Tibial nerve (tissue), 4 donors: ENCODE measurements around the gene REPIN1. TPM values are rescaled to one million over a fixed set of nuclear protein-coding genes. Genes with fewer than 3 reads are reported as not detected.

Experiments used
- DNase-seq, 2 donors: peaks; one replicate each; pipeline ENCODE4 v3.0.0-alpha.2; 2019; ENCODE audit warnings: low spot score in 2 of 2
- H3K27ac ChIP-seq, 4 donors: fragments of 200-600 bp; sonication (generic) in 3 of 4; one replicate each; pipeline ENCODE4 v1.5.1; 2017 to 2019; ENCODE audit warnings: mild to moderate bottlenecking in 1 of 4
- H3K27me3 ChIP-seq, 2 donors: fragments of 200-600 bp; sonication (generic) in 1 of 2; one replicate each; pipeline versions ENCODE4 v1.5.1 to v1.6.0; 2017 to 2019
- H3K36me3 ChIP-seq, 3 donors: fragments of 200-600 bp; sonication (generic); one replicate each; pipeline ENCODE4 v1.5.1; 2018 to 2019
- H3K4me1 ChIP-seq, 4 donors: fragments of 200-600 bp; sonication (generic) in 3 of 4; one replicate each; pipeline ENCODE4 v1.5.1; 2017 to 2019
- H3K4me3 ChIP-seq, 4 donors: fragments of 200-600 bp; sonication (generic) in 3 of 4; one replicate each; pipeline ENCODE4 v1.5.1; 2017 to 2019; ENCODE audit warnings: mild to moderate bottlenecking in 1 of 4, moderate library complexity in 1 of 4
- H3K9me3 ChIP-seq, 4 donors: fragments of 200-600 bp; sonication (generic) in 3 of 4; one replicate each; pipeline ENCODE4 v1.5.1; 2017 to 2019
- CTCF ChIP-seq, 5 experiments: fragments of 200-600 bp in 3 of 5; fragments of 450-650 bp in 2 of 5; sonication (generic) in 3 of 5; IDR thresholded peaks; one replicate each; pipeline ENCODE4 v1.5.1; 2016 to 2019; ENCODE audit warnings: antibody characterized with exemption in 5 of 5, mild to moderate bottlenecking in 3 of 5, moderate library complexity in 2 of 5
- EP300 ChIP-seq, 2 donors: sonication (generic); formaldehyde crosslinking; IDR thresholded peaks; one replicate each; pipeline ENCODE4 v1.6.1; 2017; ENCODE audit warnings: antibody characterized with exemption in 2 of 2, mild to moderate bottlenecking in 1 of 2
- POLR2A ChIP-seq, 2 donors: fragments of 450-650 bp; IDR thresholded peaks; one replicate each; pipeline ENCODE4 v1.6.1; 2017; ENCODE audit warnings: antibody characterized with exemption in 2 of 2, mild to moderate bottlenecking in 2 of 2, moderate library complexity in 2 of 2
- WGBS, 2 donors: methylation state at CpG; one replicate each; pipeline ENCODE4 v1.1.5; 2018; 5-methylcytosine and 5-hydroxymethylcytosine counted together
- total RNA-seq, 4 donors: library from RNA; depleted of rRNA; stranded (reverse); fragments of >200 nt; gene quantifications; one replicate each; pipeline ENCODE4 v1.1.0, GENCODE V29; 2016

The REPIN1 gene
- total RNA-seq, 4 donors from 2014 or later: 65.8 to 70.2 (median 68.3) TPM

DNA sequence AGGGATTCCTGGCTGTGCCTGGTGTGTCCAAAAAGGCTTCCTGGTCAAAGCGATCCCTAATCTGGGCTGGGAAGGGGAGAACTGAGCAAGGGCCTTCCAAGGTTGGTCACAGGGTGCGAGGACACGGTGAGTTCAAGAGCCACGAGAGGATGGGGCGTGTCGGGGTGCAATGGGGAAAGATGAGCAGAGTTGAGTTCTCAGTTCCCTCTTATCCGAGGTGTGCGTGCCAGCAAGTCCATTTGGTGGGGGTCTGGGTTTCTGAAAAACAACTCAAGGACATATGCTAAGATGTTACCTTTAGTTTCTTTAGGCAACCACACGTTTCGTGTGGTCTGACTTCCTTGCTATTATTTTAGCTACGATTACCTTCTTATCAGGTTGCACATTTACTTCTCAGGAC lies 11.8 kb downstream of the REPIN1 start:
- DNase-seq: no peak
- TF ChIP-seq CTCF (IDR thresholded peaks at IDR 0.05): no peak
- no peak for TF ChIP-seq EP300 (IDR thresholded peaks at IDR 0.05)
- no peak for TF ChIP-seq POLR2A (IDR thresholded peaks at IDR 0.05)
- peak overlapping the region in 3 of 4 donors; percentile 87 to 97 (median 91) for H3K27ac ChIP-seq
- H3K4me1 ChIP-seq: peaks cover 0 to 86% (median 30%) of the 10 kb centered on the region in 4 donors
- H3K4me3 ChIP-seq: peak overlapping the region in 1 of 4 donors; percentile 99
- H3K9me3 ChIP-seq: no peaks in the 10 kb centered on the region
- H3K36me3 ChIP-seq: peaks cover 0 to under 1% (median 0%) of the 10 kb centered on the region in 3 donors
- 57 to 73% methylated on average over 11 of the region's 11 CpGs for WGBS, 2 donors
- no peaks in the 10 kb centered on the region for H3K27me3 ChIP-seq

- no peak for DNase-seq
- no peaks in the 10 kb centered on the region for H3K9me3 ChIP-seq
- no peaks in the 10 kb centered on the region for H3K36me3 ChIP-seq
- WGBS, 2 donors: 73 to 77% methylated on average over 9 of the region's 9 CpGs
- TF ChIP-seq CTCF (IDR thresholded peaks at IDR 0.05): no peak
- no peak for TF ChIP-seq POLR2A (IDR thresholded peaks at IDR 0.05)
- TF ChIP-seq EP300 (IDR thresholded peaks at IDR 0.05): no peak
- H3K27me3 ChIP-seq: no peaks in the 10 kb centered on the region
- H3K4me1 ChIP-seq: peaks cover 0 to 90% (median 32%) of the 10 kb centered on the region in 4 donors
- H3K4me3 ChIP-seq: no peak overlapping the region
- H3K27ac ChIP-seq: peak overlapping the region in 2 of 4 donors; percentile 87 to 97
Observed at GRCh38 chr7:150381096-150381495, 12.5 kb downstream of the REPIN1 start.

- Histone ChIP-seq H3K27ac (peak overlapping the region in 3 of 4 donors; percentile 74 to 97 (median 87)), H3K4me1 (peaks cover 0 to 90% (median 33%) of the 10 kb centered on the region in 4 donors), H3K27me3 (no peaks in the 10 kb centered on the region), H3K9me3 (no peaks in the 10 kb centered on the region), H3K36me3 (no peaks in the 10 kb centered on the region), H3K4me3 (no peak overlapping the region)
- no peak for DNase-seq
- WGBS, 2 donors: 63 to 76% methylated on average over 1 of the region's 1 CpG
- TF ChIP-seq POLR2A (IDR thresholded peaks at IDR 0.05) (no peak), EP300 (IDR thresholded peaks at IDR 0.05) (no peak), CTCF (IDR thresholded peaks at IDR 0.05) (no peak)
Observed at GRCh38 chr7:150381785-150382122, 13.1 kb downstream of the REPIN1 start.

- Histone ChIP-seq H3K4me3 (no peak overlapping the region), H3K9me3 (no peaks in the 10 kb centered on the region), H3K4me1 (peaks cover 0 to 86% (median 33%) of the 10 kb centered on the region in 4 donors), H3K27me3 (no peaks in the 10 kb centered on the region), H3K27ac (peak overlapping the region; percentile 53 to 97 (median 80)), H3K36me3 (no peaks in the 10 kb centered on the region)
- WGBS, 2 donors: 56 to 65% methylated on average over 18 of the region's 20 CpGs
- DNase-seq: no peak
- TF ChIP-seq EP300 (IDR thresholded peaks at IDR 0.05) (no peak), POLR2A (IDR thresholded peaks at IDR 0.05) (no peak), CTCF (IDR thresholded peaks at IDR 0.05) (no peak)
Observed at GRCh38 chr7:150382123-150382843, 13.7 kb downstream of the REPIN1 start.

DNA sequence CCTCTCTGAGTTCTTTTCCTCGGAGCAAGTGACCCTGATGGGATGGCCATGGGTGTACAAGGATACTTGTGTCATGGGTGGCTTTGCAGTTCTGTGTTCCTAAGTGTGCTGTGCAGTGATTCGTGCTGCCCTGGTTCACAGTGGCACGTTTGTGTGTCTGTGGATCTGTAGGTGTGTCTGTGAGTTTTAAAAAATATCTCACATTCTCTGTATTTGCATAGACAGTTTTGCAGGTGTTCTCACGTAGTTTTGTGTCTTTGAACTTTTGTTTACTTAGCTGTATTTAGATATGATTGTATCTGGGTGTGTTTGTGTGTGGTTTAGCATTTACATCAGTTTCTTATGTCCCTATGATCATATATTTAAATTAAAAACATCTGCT lies 14.2 kb downstream of the REPIN1 start:
- Histone ChIP-seq H3K27ac (peak overlapping the region; percentile 53 to 97 (median 80)), H3K36me3 (no peaks in the 10 kb centered on the region), H3K4me1 (peaks cover 0 to 81% (median 32%) of the 10 kb centered on the region in 4 donors), H3K4me3 (no peak overlapping the region), H3K9me3 (no peaks in the 10 kb centered on the region), H3K27me3 (no peaks in the 10 kb centered on the region)
- DNase-seq: no peak
- WGBS, 2 donors: 34 to 39% methylated on average over 4 of the region's 4 CpGs
- no peak for TF ChIP-seq EP300 (IDR thresholded peaks at IDR 0.05)
- TF ChIP-seq POLR2A (IDR thresholded peaks at IDR 0.05): no peak
- no peak for TF ChIP-seq CTCF (IDR thresholded peaks at IDR 0.05)
